ENCODE results near the gene CDK19.
"Not testable (repeated sequence)": the region's sequence is repeated elsewhere in the genome, so short reads cannot be mapped to it uniquely, and the experiment has no call there.

CDK19 gene

DNA sequence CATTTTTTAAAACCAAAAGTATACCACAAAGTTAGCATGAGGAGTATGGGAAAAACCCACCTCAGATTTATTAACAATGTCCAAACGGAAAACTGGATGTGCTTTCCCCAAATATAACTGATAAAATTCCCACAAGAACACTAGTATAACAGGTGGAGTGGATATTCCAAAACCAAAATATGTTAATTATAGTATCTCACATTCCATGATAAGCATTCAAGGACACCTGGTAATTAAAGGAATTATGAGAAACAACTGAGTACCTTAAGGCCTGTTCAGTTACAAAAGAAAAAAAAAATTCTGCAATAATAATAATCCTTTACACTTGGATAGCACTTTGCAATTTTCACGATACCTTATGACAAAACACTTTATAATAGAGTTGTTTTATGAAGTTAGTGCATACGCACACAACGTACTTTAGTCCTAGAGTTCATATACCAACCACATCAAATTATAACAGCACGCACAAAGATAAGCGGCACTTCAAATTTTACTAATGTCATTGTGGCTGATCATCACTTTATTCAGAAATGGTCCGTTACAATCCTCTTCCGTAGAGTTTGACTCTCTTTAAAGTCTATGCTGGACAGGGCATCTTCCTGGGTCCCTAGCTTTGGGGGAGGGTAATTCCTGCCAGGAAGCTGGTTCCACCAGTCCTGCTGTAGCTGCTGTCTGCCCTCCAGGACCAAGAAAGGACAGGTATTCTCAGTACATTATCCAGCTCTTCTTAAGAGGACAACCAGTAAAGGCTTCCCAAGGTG lies 1.7 kb downstream of the CDK19 start:
- no peak for DNase-seq

DNA sequence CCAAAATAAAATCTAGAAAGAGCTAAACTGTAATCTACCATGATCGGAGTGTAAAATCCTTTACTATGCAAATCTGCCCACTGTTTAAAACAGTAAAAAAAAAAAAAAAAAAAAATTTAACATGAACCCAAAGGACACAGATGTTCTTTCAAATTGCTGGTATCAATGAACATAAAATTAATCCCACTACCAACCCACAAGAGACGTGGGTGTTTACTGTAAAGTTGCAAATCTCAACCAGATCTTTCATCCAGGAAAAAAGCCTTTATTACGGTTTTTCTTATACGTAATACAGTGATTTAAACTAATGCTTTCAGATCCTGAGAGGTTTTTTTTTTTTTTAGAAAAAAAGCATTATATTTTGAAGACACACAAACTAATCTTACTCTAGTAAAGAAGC lies 2.5 kb downstream of the CDK19 start:
- no peak for DNase-seq

DNA sequence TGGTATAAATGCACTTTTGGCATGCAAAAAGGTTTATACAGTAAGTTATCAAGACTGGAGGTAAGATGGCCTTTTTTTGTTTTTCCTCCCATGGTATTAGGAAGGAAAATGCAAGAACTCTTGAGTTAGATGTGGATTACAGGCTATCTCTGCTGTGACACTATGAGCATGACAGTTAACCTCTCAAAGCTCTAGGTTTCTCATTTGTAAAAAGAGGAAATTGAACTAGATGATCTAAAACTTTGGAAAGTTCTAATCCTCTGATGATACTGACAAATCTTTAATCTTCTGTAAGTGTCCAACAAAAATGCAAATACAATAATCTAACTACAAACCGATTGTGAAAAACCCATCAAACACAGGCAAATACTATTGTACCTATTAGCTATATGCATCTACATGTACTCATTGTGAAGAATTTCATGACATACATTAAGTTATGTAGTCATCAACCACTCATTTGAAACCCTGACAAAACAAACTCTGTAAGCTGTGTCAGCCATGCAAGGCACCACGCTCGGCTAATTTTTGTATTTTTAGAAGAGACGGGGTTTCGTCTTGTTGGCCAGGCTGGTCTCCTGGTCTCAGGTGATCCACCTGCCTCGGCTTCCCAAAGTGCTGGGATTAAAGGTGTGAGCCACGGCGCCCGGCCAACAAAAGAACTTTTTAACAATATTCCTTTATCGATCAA lies 4.2 kb downstream of the CDK19 start:
- DNase-seq, result no peak

DNA sequence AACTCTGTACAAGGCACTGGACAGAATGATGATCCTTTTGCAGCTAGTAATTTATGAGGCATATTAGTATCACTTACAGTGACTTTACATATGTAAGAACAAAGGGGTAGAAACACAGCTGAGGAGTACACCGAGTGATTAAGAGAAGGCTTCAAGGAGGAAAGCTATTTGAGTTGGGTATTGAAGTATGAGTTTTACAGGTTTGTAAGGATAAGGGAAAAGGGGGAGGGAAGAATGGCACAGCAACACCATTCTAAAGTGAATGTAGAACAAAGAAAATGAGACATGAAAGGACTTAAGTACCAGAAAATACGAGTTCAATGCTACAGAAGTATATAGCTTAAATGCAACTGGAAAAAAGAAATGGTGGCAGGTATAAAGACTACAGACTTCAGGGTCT lies 5.5 kb downstream of the CDK19 start:
- DNase-seq, result no peak

DNA sequence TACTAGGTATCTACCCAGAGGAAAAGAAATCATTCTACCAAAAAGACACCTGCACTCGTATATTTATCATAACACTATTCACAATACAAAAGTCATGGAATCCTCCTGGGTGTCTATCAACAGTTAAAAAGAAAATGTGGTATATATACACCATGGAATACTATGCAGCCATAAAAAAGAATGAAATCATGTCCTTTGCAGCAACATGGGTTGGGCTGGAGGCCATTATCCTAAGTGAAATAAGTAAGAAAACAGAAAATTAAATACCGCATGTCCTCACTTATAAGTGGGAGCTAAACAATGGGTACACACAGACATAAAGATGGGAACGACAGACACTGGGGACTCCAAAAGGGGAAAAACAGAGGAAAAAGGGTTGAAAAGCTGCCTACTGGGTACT lies 13.1 kb downstream of the CDK19 start:
- DNase-seq, result not testable (repeated sequence)

DNA sequence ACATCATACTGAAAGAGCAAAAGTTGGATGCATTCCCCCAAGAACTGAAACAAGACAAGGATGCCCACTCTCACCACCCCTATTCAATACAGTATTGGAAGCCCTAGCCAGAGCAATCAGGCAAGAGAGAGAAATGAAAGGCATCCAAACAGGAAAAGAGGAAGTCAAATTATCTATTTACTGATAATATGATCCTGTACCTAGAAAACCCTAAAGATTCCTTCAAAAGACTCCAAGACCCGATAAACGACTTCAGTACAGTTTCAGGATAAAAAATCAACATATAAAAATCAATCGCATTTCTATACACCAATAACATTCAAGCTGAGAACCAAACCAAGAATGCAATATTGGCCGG lies 14.5 kb downstream of the CDK19 start:
- DNase-seq, result no peak

DNA sequence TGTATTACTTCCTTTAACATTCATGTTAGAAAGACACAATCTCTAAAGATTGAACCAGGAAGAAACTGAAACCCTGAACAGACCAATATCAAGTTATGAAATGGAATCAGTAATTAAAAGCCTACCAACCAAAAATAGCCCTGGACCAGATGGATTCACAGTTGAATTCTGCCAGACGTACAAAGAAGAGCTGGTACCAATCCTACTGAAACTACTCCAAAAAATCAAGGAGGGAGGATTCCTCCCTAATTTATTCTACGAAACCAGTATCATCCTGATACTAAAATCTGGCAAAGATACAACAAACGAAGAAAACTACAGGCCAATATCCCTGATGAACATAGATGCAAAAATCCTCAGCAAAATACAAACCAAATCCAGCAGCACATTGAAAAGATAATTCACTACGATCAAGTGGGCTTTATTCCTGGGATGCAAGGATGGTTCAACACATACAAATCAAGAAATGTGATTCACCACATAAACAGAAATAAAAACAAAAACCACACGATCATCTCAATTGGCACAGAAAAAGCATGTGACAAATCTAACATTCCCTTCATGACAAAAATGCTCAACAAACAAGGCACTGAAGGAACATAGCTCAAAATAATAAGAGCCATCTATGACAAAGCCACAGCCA lies 15.0 kb downstream of the CDK19 start:
- no peak for DNase-seq

DNA sequence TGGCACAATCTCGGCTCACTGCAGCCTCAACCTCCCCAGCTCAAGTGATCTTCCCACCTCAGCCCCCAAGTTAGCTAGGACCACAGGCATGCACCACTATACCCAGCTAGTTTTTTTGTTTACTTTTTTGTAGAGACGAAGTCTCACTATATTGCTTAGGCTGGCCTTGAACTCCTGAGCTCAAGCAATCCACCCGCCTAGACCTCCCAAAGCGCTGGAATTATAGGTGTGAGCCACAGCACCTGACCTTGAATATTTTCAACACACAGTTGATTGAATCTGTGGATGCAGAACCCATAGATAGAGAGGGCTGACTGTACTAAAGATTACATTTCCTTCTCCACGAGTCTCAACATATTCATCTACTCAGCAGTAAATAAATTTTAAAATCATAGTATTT lies 15.6 kb downstream of the CDK19 start:
- DNase-seq, result no peak

DNA sequence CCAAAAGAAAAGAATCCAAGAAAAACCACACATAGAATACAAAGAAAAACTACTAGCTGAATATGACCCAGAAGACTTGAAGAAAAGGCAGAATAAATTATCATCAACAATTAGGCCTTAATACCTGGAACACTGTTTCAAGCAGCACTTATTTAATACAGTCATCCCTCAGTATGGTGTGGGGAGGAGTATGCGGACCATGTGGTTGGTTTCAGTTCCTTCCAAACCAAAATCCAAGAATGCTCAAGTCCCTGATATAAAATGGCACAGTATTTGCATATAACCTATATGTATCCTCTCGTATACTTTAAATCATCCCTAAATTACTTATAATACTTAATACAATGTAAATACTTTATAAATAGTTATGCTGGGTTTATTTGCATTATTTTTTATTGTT lies 16.1 kb downstream of the CDK19 start:
- no peak for DNase-seq

DNA sequence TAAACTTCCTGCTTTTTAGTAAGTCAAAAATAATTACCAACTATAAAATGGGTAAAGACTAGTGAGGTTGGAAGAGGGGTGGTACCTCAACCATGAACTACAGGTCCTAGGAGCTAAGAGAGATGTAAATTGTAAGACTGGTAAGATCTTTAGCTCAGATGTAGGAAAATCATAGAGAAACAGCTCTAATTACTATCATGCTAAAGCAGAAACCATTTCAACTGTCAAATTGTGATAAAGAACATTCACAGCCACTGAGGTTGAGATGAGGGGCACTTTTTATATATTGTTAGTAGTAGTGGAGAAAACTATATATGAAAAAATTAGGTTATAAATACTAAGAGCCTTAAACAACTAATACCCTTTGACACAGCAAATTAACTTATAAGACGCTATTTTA lies 20.0 kb downstream of the CDK19 start:
- DNase-seq, result no peak

DNA sequence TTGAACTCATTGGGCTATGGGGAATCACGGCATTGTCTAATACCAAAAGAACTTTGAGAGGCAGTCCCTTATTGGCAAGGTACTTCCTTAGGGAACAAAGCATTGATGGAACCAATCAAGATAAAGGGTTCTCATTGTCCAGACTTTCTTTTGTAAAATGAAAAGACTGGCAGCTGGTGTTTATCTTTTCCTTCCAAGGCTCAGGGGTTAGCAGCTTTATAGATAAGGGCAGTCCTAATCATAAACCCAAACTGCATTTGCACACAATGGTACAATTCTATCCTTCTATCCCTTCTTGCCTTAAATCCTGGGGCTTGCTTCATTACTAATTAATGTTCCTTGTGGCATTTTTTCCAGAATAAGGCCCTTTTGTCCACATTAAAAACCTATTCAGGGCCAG lies 28.6 kb downstream of the CDK19 start:
- no peak for DNase-seq

DNA sequence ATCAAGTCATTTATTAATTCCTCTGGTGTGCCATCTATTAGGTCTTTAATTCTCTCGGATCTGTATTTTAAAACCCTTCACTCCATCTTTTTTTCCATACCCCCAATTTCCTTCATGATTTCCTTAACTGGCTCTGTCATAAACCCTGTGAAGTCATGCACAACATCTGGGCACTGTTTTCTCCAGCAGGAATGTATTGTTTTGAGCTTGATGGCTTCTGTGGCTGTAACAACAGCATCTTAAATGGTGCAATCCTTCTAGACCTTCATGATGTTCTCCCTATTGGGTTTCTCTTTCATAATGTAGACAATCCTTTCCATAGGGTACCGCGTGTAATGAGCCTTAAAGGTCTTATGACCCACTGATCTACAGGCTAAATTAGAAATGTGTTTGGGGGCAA lies 29.0 kb downstream of the CDK19 start:
- no peak for DNase-seq

DNA sequence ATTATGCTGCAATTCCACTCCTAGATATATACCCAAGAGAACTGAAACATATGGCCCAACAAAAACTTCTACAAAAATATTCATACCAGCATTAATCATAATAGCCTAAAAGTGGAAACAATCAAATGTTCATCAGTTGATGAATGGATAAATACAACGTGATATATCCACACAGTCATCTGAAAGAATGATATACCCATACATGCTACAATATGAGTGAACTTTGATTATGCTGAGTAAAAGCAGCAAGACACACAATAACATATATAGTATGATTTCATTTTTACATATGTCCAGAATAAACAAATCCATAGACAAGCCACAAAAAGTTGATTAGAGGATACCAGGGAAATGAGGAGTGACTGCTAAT lies 30.7 kb downstream of the CDK19 start:
- DNase-seq, result no peak

DNA sequence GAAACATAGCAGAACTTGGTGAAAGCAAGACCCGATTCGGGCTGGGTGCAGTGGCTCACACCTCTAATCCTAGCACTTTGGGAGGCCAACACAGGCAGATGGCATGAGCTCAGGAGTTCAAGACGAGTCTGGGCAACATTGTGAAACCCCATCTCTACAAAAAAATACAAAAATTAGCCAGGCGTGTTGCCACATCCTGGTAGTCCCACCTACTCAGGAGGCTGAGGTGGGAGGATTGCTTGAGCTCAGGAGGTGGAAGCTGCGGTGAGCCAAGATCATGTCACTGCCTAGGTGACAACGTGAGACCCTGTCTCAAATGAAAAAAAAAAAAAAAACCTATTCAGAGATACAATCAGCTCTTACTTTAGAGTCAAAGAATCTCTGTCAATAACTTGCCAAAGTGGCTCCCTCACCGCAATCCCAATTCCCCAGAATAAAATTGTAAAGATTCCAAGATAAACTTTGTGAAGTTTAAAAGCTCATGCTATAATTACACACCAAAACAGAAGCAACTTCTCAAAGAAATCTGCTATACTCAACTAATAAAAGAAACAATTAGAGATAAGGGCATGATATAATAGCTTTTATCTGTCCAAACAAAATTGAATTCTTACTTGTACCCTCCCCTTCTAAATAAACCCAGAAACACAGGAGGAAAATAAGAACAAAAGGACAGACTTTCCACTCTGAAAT lies 33.6 kb downstream of the CDK19 start:
- no peak for DNase-seq

DNA sequence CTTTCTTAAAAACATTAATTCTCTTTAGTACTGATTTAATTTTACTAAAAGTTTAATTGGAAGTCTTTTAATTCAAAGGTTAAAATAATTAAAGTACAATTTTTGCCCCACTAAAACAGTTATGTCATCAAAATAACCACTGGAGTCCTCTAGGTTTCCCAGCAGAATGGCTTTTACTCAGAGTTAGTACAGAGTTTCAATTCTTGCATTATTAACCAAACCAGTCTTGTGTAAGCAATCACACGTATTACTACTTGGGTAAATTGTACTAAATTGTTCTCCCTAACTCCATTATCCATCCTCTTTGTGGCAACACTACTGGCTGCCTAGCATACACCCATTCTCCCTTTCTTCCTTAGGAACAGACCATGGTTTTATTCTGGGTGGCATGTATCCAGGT lies 36.9 kb downstream of the CDK19 start:
- no peak for DNase-seq

DNA sequence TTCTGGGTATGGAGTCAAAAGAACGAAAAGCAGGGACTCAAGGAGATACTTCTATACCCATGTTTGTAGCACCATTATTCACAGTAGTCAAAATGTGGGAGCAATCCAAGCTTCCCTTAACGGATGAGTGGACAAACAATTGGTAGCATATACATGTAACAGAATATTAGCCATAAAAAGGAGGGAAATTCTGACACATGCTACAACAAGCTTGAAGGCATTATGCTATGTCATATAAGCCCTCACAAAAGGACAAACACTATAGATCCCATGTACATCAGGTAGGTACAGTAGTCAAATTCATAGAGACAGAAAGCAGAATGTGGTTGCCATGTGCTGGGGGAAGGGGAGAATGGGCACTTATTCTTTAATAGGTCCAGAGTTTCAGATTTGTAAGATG lies 37.6 kb downstream of the CDK19 start:
- no peak for DNase-seq

DNA sequence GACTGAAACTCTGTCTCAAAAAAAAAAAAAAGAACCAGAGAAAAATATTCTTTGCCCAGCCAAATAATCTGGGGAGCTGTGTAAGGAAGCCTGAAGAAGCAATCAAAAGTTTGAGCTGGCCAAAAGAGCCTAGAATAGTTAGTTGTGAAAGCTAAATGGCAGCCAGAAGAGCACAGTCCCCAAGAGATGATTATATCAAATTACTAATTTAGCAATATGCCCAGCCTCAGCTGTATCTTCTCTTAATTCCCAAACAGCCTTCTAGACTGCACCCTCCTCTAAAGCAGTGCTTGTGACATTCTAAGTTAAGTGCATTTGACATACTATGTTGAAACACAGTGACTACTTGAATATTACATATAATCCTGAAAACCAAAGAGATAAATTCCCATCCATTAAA lies 38.9 kb downstream of the CDK19 start:
- no peak for DNase-seq

DNA sequence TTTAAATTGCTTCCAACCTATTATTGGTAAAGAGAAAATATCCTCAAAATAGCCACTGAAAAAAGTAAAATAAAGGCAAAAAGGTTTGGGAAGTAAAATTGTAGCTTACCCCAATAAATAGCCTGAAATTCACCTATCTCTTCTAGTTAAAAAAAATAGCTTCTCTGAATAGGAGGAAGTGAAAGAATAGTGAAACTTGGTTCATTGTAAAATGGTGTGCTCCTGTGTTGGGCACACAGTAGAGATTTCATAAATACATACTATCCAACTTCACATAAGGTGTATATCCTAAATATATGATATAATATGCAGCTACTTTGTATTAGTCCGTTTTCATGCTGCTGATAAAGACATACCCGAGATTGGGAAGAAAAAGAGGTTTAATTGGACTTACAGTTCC lies 45.3 kb downstream of the CDK19 start:
- DNase-seq, result no peak

DNA sequence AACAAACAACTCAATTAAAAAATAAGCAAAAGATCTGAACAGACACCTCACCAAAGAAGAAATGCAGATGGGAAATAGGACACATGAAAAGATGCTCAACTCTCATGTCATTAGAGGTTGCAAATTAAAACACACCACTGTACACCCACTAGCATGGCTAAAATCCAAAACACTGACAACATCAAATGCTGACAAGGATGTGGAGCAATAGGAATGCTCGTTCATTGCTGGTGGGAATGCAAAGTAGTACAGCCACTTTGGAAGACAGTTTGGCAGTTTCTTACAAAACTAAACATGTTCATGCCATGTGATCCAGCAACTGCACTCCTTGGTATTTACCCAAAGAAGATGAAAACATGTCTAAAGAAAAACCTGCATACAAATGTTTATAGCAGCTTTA lies 47.2 kb downstream of the CDK19 start:
- DNase-seq, result no peak

DNA sequence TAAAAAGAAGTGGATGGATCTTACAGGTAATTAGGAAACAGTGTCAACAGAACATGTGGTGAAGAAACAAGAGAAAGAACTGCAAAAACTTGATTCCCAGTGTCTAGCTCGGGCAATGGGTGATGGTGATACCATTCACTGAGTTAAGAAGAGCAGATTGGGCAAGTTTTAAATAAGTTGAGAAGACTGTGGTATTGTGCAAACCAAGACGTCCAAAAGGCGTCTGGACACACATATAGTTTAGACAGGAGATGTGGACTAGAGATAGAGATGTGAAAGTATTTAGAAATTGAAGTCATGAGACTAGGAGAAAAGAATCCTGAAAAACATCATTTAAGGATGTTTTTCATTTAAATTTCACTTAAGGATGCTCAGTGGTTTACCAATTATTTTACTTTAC lies 53.9 kb downstream of the CDK19 start:
- no peak for DNase-seq

DNA sequence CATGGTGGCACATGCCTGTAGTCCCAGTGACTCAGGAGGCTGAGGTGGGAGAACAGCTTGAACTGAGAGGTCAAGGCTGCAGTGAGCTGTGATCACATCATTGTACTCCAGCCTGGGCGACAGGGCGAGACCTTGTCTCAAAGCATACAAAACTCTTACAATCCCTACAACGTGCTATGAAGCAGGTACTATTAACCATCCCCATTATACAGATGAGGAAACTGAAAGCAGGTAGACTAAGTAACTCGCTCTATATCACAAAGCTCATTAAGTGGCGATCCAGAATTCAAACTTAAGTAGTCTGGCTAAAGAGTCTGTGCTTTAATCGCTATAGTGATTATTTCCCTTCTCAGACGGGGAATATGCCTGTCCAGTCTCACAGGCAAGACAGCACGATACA lies 54.7 kb downstream of the CDK19 start:
- no peak for DNase-seq

DNA sequence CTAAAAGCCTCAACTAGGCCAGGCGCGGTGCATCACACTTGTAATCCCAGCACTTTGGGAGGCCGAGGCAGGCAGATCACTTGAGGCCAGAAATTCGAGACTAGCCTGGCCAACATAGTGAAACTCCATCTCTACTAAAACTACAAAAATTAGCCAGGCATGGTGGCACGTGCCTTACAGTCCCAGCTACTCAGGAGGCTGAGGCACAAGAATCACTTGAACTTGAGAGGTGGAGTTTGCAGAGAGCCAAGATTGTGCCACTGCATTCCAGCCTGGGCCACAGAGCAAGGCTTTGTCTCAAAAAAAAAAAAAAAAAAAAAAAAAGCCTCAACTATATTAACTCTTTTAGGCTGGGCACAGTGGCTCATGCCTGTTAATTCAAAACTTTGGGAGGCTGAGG lies 55.2 kb downstream of the CDK19 start:
- DNase-seq, result not testable (repeated sequence)

DNA sequence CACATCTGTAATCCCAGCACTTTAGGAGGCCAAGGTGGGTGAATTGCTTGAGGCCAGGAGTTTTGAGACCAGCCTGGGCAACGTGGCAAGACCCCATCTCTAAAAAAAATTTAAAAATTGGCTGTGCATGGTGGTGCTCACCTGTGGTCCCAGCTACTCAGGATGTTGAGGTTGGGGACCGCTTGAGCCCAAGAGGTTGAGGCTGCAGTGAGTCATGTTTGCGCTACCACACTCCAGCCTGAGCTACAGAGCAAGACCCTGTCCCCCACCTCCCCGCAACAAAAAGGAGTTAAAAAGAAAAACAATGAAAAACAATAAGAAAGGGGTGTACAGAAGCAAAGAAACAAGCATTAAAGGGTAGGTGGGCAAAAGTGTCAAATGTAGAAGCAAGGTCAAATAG lies 57.3 kb downstream of the CDK19 start:
- no peak for DNase-seq

DNA sequence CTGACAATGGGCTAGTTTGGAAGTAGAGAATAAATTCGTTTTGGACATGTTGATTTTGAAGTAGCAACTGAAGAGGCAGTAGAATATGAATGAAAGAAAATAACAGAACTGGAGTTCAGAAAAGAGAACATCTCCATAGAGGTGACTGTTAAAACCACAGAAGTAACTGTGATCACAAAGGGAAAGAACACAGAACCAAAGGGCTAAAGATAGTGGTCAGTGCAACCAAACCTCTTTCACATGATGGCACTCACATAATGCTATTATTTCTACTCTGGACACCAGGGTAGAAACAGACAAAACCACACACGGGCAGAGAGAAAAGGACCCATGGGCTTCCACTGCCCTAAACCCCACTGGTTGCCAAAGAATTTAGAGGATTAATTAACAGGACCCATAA lies 58.5 kb downstream of the CDK19 start:
- DNase-seq, result no peak

Measured in right hindlimb (tissue), 1 donor.